GM10266 (cell line): ENCODE results near the gene SUMO3.

Experiments
- DNase-seq: peaks from one replicate; pipeline ENCODE4 v3.0.0; 2012; ENCODE audit errors: extremely low spot score
- TF ChIP-seq, protein P1 (sequence below): IDR thresholded peaks from 2 replicates; pipeline ENCODE4 v1.5.1; 2012; ENCODE audit warnings: mild to moderate bottlenecking, low read depth; ENCODE audit not compliant: control insufficient read depth, insufficient read depth; ENCODE audit errors: missing control alignments

The SUMO3 gene

GRCh38 chr21:44801468-44802395 lies 16.1 kb downstream of the SUMO3 start, which contains the start of gene UBE2G2:
Gene UBE2G2 (minus strand): TSS chr21:44801820. CDS start chr21:44801748, 72 bp downstream.
- DNase-seq, result peak; percentile 96
- TF ChIP-seq, protein P1, sequence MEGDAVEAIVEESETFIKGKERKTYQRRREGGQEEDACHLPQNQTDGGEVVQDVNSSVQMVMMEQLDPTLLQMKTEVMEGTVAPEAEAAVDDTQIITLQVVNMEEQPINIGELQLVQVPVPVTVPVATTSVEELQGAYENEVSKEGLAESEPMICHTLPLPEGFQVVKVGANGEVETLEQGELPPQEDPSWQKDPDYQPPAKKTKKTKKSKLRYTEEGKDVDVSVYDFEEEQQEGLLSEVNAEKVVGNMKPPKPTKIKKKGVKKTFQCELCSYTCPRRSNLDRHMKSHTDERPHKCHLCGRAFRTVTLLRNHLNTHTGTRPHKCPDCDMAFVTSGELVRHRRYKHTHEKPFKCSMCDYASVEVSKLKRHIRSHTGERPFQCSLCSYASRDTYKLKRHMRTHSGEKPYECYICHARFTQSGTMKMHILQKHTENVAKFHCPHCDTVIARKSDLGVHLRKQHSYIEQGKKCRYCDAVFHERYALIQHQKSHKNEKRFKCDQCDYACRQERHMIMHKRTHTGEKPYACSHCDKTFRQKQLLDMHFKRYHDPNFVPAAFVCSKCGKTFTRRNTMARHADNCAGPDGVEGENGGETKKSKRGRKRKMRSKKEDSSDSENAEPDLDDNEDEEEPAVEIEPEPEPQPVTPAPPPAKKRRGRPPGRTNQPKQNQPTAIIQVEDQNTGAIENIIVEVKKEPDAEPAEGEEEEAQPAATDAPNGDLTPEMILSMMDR, result no peak

- TF ChIP-seq, protein P1, result peak; percentile 54
- peak; percentile 78 for DNase-seq
These were observed 16.8 kb downstream of the SUMO3 start for GRCh38 chr21:44800971-44801467.

- no peak for DNase-seq
These were observed 17.8 kb downstream of the SUMO3 start for GRCh38 chr21:44800103-44800502.

GRCh38 chr21:44799646-44800045 lies 18.2 kb downstream of the SUMO3 start:
- TF ChIP-seq, protein P1, result no peak

More at GRCh38 chr21:44800103-44800502, 17.8 kb downstream of the SUMO3 start:
- TF ChIP-seq, protein P1, result peak; percentile 32

DNA sequence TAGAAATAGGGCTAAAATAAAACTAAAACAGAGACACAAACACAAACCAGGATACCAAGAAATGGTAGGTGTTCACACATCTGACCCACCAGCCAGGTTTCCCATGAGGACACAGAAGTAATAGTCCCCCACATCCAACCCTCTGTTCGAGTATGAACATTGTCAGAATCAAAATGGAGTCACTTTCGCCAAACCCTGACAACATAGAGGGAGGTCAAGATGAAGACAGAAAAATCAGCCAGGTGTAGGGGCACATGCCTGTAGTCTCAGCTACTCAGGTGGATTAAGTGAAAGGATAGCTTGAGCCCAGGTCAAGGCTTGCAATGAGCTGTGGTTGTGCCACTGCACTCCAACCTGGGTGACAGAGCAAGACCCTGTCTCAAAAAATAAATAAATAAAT lies 20.1 kb downstream of the SUMO3 start:
- TF ChIP-seq, protein P1, result no peak
- DNase-seq, result no peak

More at GRCh38 chr21:44799646-44800045, 18.2 kb downstream of the SUMO3 start:
- no peak for DNase-seq

- DNase-seq, result no peak
- TF ChIP-seq, protein P1, result no peak
These were observed 22.5 kb downstream of the SUMO3 start for GRCh38 chr21:44795342-44795741.
